ENCODE results near the gene OLAH. TPM values are rescaled to one million over a fixed set of nuclear protein-coding genes. Genes with fewer than 3 reads are reported as not detected.

OLAH gene
- total and polyA plus RNA-seq, 4 donors = 0.25 to 0.42 TPM; not detected in 2

GRCh38 chr10:15037691-15038090 lies 6.1 kb upstream of the OLAH start:
- no peak for DNase-seq (ENCODE audit: low spot score)
- H3K9ac ChIP-seq (ENCODE audit: low read depth in 1 of 2, low read length in 2 of 2) = no peak overlapping the region
- no peaks in the 10 kb centered on the region for H3K27me3 ChIP-seq (ENCODE audit: control insufficient read depth in 4 of 4, insufficient read depth in 4 of 4, low read length in 3 of 4)
- no peak overlapping the region for H3K27ac ChIP-seq (ENCODE audit: low read depth in 1 of 2, low read length in 2 of 2)
- no peak overlapping the region for H3K4me3 ChIP-seq (ENCODE audit: low read depth in 1 of 3, low read length in 3 of 3)
- 88% methylated on average over 4 of the region's 4 CpGs for WGBS
- H3K9me3 ChIP-seq (ENCODE audit: control insufficient read depth in 4 of 4, low read length in 3 of 4) = no peaks in the 10 kb centered on the region
- TF ChIP-seq TAF1 (conservative IDR thresholded peaks at IDR 0.05) (no peak), RAD21 (IDR thresholded peaks at IDR 0.05) (no peak), FOXA2 (IDR thresholded peaks at IDR 0.05) (no peak), HNF4A (conservative IDR thresholded peaks at IDR 0.05) (no peak), ATF3 (IDR thresholded peaks at IDR 0.05) (no peak)
- no peaks in the 10 kb centered on the region for H3K36me3 ChIP-seq (ENCODE audit: control insufficient read depth in 4 of 4, insufficient read depth in 3 of 4, low read depth in 1 of 4, low read length in 3 of 4)
- H3K4me1 ChIP-seq (ENCODE audit: control insufficient read depth in 4 of 4, insufficient read depth in 4 of 4, low read length in 3 of 4) = no peaks in the 10 kb centered on the region

- Histone ChIP-seq H3K4me3 (ENCODE audit: low read depth in 1 of 3, low read length in 3 of 3) (no peak overlapping the region), H3K27me3 (ENCODE audit: control insufficient read depth in 4 of 4, insufficient read depth in 4 of 4, low read length in 3 of 4) (no peaks in the 10 kb centered on the region), H3K9ac (ENCODE audit: low read depth in 1 of 2, low read length in 2 of 2) (no peak overlapping the region), H3K9me3 (ENCODE audit: control insufficient read depth in 4 of 4, low read length in 3 of 4) (no peaks in the 10 kb centered on the region), H3K4me1 (ENCODE audit: control insufficient read depth in 4 of 4, insufficient read depth in 4 of 4, low read length in 3 of 4) (no peaks in the 10 kb centered on the region), H3K36me3 (ENCODE audit: control insufficient read depth in 4 of 4, insufficient read depth in 3 of 4, low read depth in 1 of 4, low read length in 3 of 4) (no peaks in the 10 kb centered on the region), H3K27ac (ENCODE audit: low read depth in 1 of 2, low read length in 2 of 2) (no peak overlapping the region)
- DNase-seq (ENCODE audit: low spot score) = no peak
- no peak for TF ChIP-seq RAD21 (IDR thresholded peaks at IDR 0.05)
- no peak for TF ChIP-seq JUND (IDR thresholded peaks at IDR 0.05)
- no peak for TF ChIP-seq HNF4G (IDR thresholded peaks at IDR 0.05)
- no peak for TF ChIP-seq FOXA2 (IDR thresholded peaks at IDR 0.05)
- no peak for TF ChIP-seq ZBTB33 (IDR thresholded peaks at IDR 0.05)
- TF ChIP-seq RXRA (IDR thresholded peaks at IDR 0.05) = no peak
- TF ChIP-seq TAF1 (conservative IDR thresholded peaks at IDR 0.05) = no peak
- TF ChIP-seq REST (IDR thresholded peaks at IDR 0.05) = no peak
- WGBS = 86% methylated on average over 10 of the region's 10 CpGs
These were observed 5.3 kb upstream of the OLAH start for GRCh38 chr10:15038416-15038815.

GRCh38 chr10:15045380-15045779 lies 1.6 kb downstream of the OLAH start:
- Histone ChIP-seq H3K27ac (ENCODE audit: low read depth in 1 of 2, low read length in 2 of 2) (no peak overlapping the region), H3K9me3 (ENCODE audit: control insufficient read depth in 4 of 4, low read length in 3 of 4) (no peaks in the 10 kb centered on the region), H3K27me3 (ENCODE audit: control insufficient read depth in 4 of 4, insufficient read depth in 4 of 4, low read length in 3 of 4) (no peaks in the 10 kb centered on the region), H3K36me3 (ENCODE audit: control insufficient read depth in 4 of 4, insufficient read depth in 3 of 4, low read depth in 1 of 4, low read length in 3 of 4) (no peaks in the 10 kb centered on the region), H3K4me3 (ENCODE audit: low read depth in 1 of 3, low read length in 3 of 3) (no peak overlapping the region), H3K4me1 (ENCODE audit: control insufficient read depth in 4 of 4, insufficient read depth in 4 of 4, low read length in 3 of 4) (peaks cover 0 to 1% (median 0%) of the 10 kb centered on the region in 4 donors), H3K9ac (ENCODE audit: low read depth in 1 of 2, low read length in 2 of 2) (no peak overlapping the region)
- TF ChIP-seq NR2F2 (IDR thresholded peaks at IDR 0.05) = no peak
- no peak for TF ChIP-seq REST (IDR thresholded peaks at IDR 0.05)
- no peak for TF ChIP-seq JUND (IDR thresholded peaks at IDR 0.05)
- no peak for TF ChIP-seq FOXA1 (IDR thresholded peaks at IDR 0.05)
- no peak for TF ChIP-seq MAX (IDR thresholded peaks at IDR 0.05)
- no peak for TF ChIP-seq HNF4G (IDR thresholded peaks at IDR 0.05)
- DNase-seq (ENCODE audit: low spot score) = no peak
- 87% methylated on average over 1 of the region's 1 CpG for WGBS
